HepG2 (cell line): ENCODE results near the gene ENDOG. TPM values are rescaled to one million over a fixed set of nuclear protein-coding genes. Genes with fewer than 3 reads are reported as not detected.

Experiments used
- ATAC-seq: fragments of 200-7000 bp; cut with Tn5 transposase; 3 replicates; pipeline ENCODE4 v1.9.1; 2020; ENCODE audit warnings: mild to moderate bottlenecking, moderate library complexity
- BruUV-seq: library from RNA; stranded (reverse); fragments of 400-500 nt; replicated peaks from 2 replicates; lab custom pipeline; 2021; lab: Mats Ljungman, UMichigan
- CTCF ChIA-PET: fragments of 300-600 bp; formaldehyde crosslinking; extraction: SDS; loops from one replicate; lab custom pipeline; 2021; ENCODE audit warnings: low total read pairs, inconsistent platforms, low intra/inter-chr PET ratio; lab: Yijun Ruan, JAX
- POLR2A ChIA-PET: fragments of 350-600 bp; sonication (Branson Sonifier 250); formaldehyde crosslinking; loops from one replicate; lab custom pipeline; 2020; ENCODE audit warnings: antibody characterized with exemption, inconsistent platforms; lab: Yijun Ruan, JAX
- DNase-seq: peaks from one replicate; pipeline ENCODE4 v3.0.0-alpha.2; 2015; ENCODE audit warnings: low spot score
- FAIRE-seq: peaks from 3 replicates; lab custom pipeline; 2011; peaks lifted over from hg19 to GRCh38; lab: Jason Lieb, UNC
- H2AFZ ChIP-seq: one replicate; pipeline ENCODE4 v1.6.1; 2011; ENCODE audit warnings: low read length, inconsistent platforms
- H3K27ac ChIP-seq: fragments of 300-600 bp; 3 replicates; pipeline ENCODE4 v1.8.0; 2011; ENCODE audit warnings: mixed run types, mild to moderate bottlenecking, mixed read lengths, low read length, inconsistent platforms; ENCODE audit not compliant: insufficient read depth; ENCODE audit errors: extremely low read length
- H3K27me3 ChIP-seq, 2 experiments: fragments of 200-600 bp in 1 of 2; 2 replicates in 1 of 2; 3 replicates in 1 of 2; pipeline versions ENCODE4 v1.6.0 to v1.8.0; 2011; ENCODE audit warnings: low read length in 2 of 2, mild to moderate bottlenecking in 2 of 2, moderate library complexity in 2 of 2, inconsistent platforms in 1 of 2; ENCODE audit not compliant: insufficient read depth in 2 of 2, control insufficient read depth in 1 of 2
- H3K36me3 ChIP-seq, 2 experiments: fragments of 200-600 bp in 1 of 2; replicated peaks in 1 of 2; 2 replicates in 1 of 2; 3 replicates in 1 of 2; pipeline versions ENCODE4 v1.5.1 to v1.8.0; 2011; ENCODE audit warnings: low read length in 2 of 2, inconsistent platforms in 1 of 2; ENCODE audit not compliant: insufficient read depth in 2 of 2, control insufficient read depth in 1 of 2
- H3K4me1 ChIP-seq: 2 replicates; pipeline ENCODE4 v1.5.1; 2012; ENCODE audit warnings: low read length, inconsistent platforms; ENCODE audit not compliant: insufficient read depth
- H3K4me2 ChIP-seq: 2 replicates; pipeline ENCODE4 v1.6.0; 2011; ENCODE audit warnings: low read depth, low read length, inconsistent platforms
- H3K4me3 ChIP-seq, 3 experiments: fragments of 200-600 bp in 1 of 3; sonication (generic), shearing (Covaris generic) in 1 of 3; replicated peaks in 1 of 3; 2 replicates each; pipeline ENCODE4 v1.5.1; 2011 to 2016; ENCODE audit warnings: low read length in 3 of 3, inconsistent platforms in 2 of 3, low read depth in 2 of 3, mild to moderate bottlenecking in 2 of 3, control low read depth in 1 of 3, mixed read lengths in 1 of 3; ENCODE audit not compliant: insufficient read depth in 1 of 3
- H3K79me2 ChIP-seq: one replicate; pipeline ENCODE4 v1.6.1; 2011; ENCODE audit warnings: low read length, inconsistent platforms; ENCODE audit not compliant: insufficient read depth
- H3K9ac ChIP-seq: 2 replicates; pipeline ENCODE4 v1.6.0; 2011; ENCODE audit warnings: mild to moderate bottlenecking, low read depth, low read length, inconsistent platforms; ENCODE audit not compliant: insufficient read depth
- H3K9me3 ChIP-seq: 2 replicates; pipeline ENCODE4 v1.5.1; 2012; ENCODE audit warnings: mild to moderate bottlenecking, low read length
- H4K20me1 ChIP-seq: 2 replicates; pipeline ENCODE4 v1.6.0; 2011; ENCODE audit warnings: inconsistent platforms, mild to moderate bottlenecking, low read length, moderate library complexity; ENCODE audit not compliant: insufficient read depth
- FOXO1 ChIP-seq: sonication (generic); formaldehyde crosslinking; IDR thresholded peaks from 2 replicates; pipeline ENCODE4 v1.4.0; 2020; ENCODE audit warnings: missing genetic modification reagents
- GPBP1L1 ChIP-seq: sonication (generic); formaldehyde crosslinking; IDR thresholded peaks from 2 replicates; pipeline ENCODE4 v1.5.0; 2020; ENCODE audit warnings: mild to moderate bottlenecking, missing genetic modification reagents
- HINFP ChIP-seq: sonication (generic); formaldehyde crosslinking; IDR thresholded peaks from 2 replicates; pipeline ENCODE4 v1.4.0; 2020; ENCODE audit warnings: low read depth, mild to moderate bottlenecking, missing genetic modification reagents
- MED1 ChIP-seq: sonication (generic); formaldehyde crosslinking; IDR thresholded peaks from 2 replicates; pipeline ENCODE4 v1.4.0; 2020; ENCODE audit warnings: missing genetic modification reagents
- MNT ChIP-seq: fragments of 450-650 bp; IDR thresholded peaks from 2 replicates; pipeline ENCODE4 v1.6.1; 2016
- MYC ChIP-seq: sonication (generic); formaldehyde crosslinking; IDR thresholded peaks from 2 replicates; pipeline ENCODE4 v1.9.0; 2021; ENCODE audit warnings: missing genetic modification reagents, borderline replicate concordance
- NFRKB ChIP-seq: fragments of 450-650 bp; IDR thresholded peaks from 2 replicates; pipeline ENCODE4 v1.6.1; 2017
- RBFOX2 ChIP-seq: fragments of 200-400 bp; formaldehyde crosslinking; IDR thresholded peaks from 2 replicates; pipeline ENCODE4 v1.6.1; 2017; ENCODE audit warnings: low read depth, mild to moderate bottlenecking, low read length
- SMYD3 ChIP-seq: sonication (generic); formaldehyde crosslinking; IDR thresholded peaks from 2 replicates; pipeline ENCODE4 v1.8.1; 2023; ENCODE audit warnings: mild to moderate bottlenecking, missing genetic modification reagents
- ZFP90 ChIP-seq: sonication (generic); formaldehyde crosslinking; IDR thresholded peaks from 2 replicates; pipeline ENCODE4 v1.8.0; 2022; ENCODE audit warnings: missing genetic modification reagents, mild to moderate bottlenecking, inconsistent platforms, borderline replicate concordance
- ZMAT3 ChIP-seq: sonication (generic); formaldehyde crosslinking; conservative IDR thresholded peaks from 2 replicates; pipeline ENCODE4 v1.7.0; 2021; ENCODE audit warnings: missing genetic modification reagents
- ZNF275 ChIP-seq: sonication (generic); formaldehyde crosslinking; IDR thresholded peaks from 2 replicates; pipeline ENCODE4 v1.8.0; 2022; ENCODE audit warnings: missing genetic modification reagents, mild to moderate bottlenecking, inconsistent platforms, borderline replicate concordance
- ZNF460 ChIP-seq: sonication (generic); formaldehyde crosslinking; IDR thresholded peaks from 2 replicates; pipeline ENCODE4 v1.5.1; 2020; ENCODE audit warnings: missing genetic modification reagents, mild to moderate bottlenecking, borderline replicate concordance
- ZNF703 ChIP-seq: sonication (generic); formaldehyde crosslinking; IDR thresholded peaks from 2 replicates; pipeline ENCODE4 v1.5.1; 2020; ENCODE audit warnings: missing genetic modification reagents, mild to moderate bottlenecking, moderate library complexity, borderline replicate concordance
- ZNF724P ChIP-seq: sonication (generic); formaldehyde crosslinking; IDR thresholded peaks from 2 replicates; pipeline ENCODE4 v1.8.0; 2022; ENCODE audit warnings: missing genetic modification reagents, borderline replicate concordance
- ZUFSP ChIP-seq: sonication (generic); formaldehyde crosslinking; IDR thresholded peaks from 2 replicates; pipeline ENCODE4 v1.9.0; 2021; ENCODE audit warnings: missing genetic modification reagents, mild to moderate bottlenecking, borderline replicate concordance
- WGBS: methylation state at CpG from one replicate; pipeline ENCODE4 v1.1.6; 2017; ENCODE audit warnings: low lambda C conversion rate; 5-methylcytosine and 5-hydroxymethylcytosine counted together
- in situ Hi-C: cut with HindIII; loops from 2 replicates; pipeline ENCODE4 v1.10.0; 2017; ENCODE audit warnings: low pct_unique_long_range_greater_than_20kb; ENCODE audit not compliant: extremely low pct_ligation_motif_present
- intact Hi-C: fragments of 100-400 bp; cut with micrococcal nuclease; formaldehyde crosslinking; loops from one replicate; pipeline ENCODE4 v1.10.0; 2022; ENCODE audit not compliant: unreplicated experiment
- polyA plus RNA-seq, 8 experiments: library from polyadenylated mRNA; depleted of rRNA in 3 of 8; stranded (reverse) in 7 of 8; unstranded in 1 of 8; fragments of >200 nt; fragmentation: Illumina TruSeq in 4 of 8; extraction: Trizol in 4 of 8; gene quantifications; 2 replicates each; pipeline versions ENCODE4 v1.2.1 to v1.2.3, GENCODE V29; 2011 to 2016; ENCODE audit warnings: low read depth in 4 of 8, missing spikeins in 1 of 8, mixed read lengths in 1 of 8; ENCODE audit not compliant: insufficient read depth in 1 of 8
- total RNA-seq, 5 experiments: library from RNA; depleted of rRNA; stranded (reverse); fragments of >200 nt; fragmentation: Illumina TruSeq; extraction: Trizol; gene quantifications; 2 replicates each; pipeline ENCODE4 v1.2.3, GENCODE V29; 2016; ENCODE audit warnings: low read depth in 1 of 5

ENDOG gene
- total and polyA plus RNA-seq, 2 of the 13 experiments (the other 11 are each of a cell fraction or from before 2014, with no cell fraction given): 26.3 to 28.8 TPM

- peak; percentile 76 for FAIRE-seq
- ATAC-seq: peak; percentile 99
- BruUV-seq: no TSS peak
- Histone ChIP-seq H3K27me3 (no peaks in the 10 kb centered on the region), H3K4me2 (0 out of 2 replicates have a peak overlapping the region, but pooled peaks have one; percentile 29), H3K4me3 (no peak overlapping the region; a peak in 1 of 6 replicates), H3K9me3 (no peaks in the 10 kb centered on the region), H3K9ac (no peak overlapping the region; the same call in 1 of the 2 replicates), H3K27ac (peak overlapping the region; percentile 49), H4K20me1 (no peaks in the 10 kb centered on the region; the same call in 1 of the 2 replicates), H2AFZ (no peak overlapping the region), H3K4me1 (peaks cover 34% of the 10 kb centered on the region), H3K79me2 (peaks cover 44% of the 10 kb centered on the region), H3K36me3 (no peaks in the 10 kb centered on the region; a peak in 1 of 5 replicates)
- in situ Hi-C loops: no loop called here
- intact Hi-C loops: loop anchor here (1.0 to 2.0 kb wide), 2 partner anchors 15 to 65 kb away; no protein-coding TSS in a partner anchor
- POLR2A ChIA-PET: interaction anchor here (0.7 to 1.0 kb wide), 2 partner anchors 14 to 16 kb away, joined by 3 to 4 read pairs; no protein-coding TSS in a partner anchor
- WGBS: 53% methylated on average over 5 of the region's 10 CpGs
- peak; percentile 72 for DNase-seq
- CTCF ChIA-PET: interaction anchor here (0.8 to 3.3 kb wide), 4 partner anchors 12 to 64 kb away, joined by 3 to 54 read pairs (median 11); no protein-coding TSS in a partner anchor
- 0 out of 2 replicates have a peak, but pooled peaks have one; percentile 72 for TF ChIP-seq ZFP90 (CRISPR knock-in tag)
- TF ChIP-seq SMYD3: no peak
- no peak for TF ChIP-seq HINFP (CRISPR knock-in tag)
- no peak for TF ChIP-seq NFRKB
- TF ChIP-seq MYC (CRISPR knock-in tag): peak; percentile 79; the same call in 1 of the 2 replicates
- TF ChIP-seq ZNF275 (CRISPR knock-in tag): no peak
- TF ChIP-seq FOXO1 (CRISPR knock-in tag): 0 out of 2 replicates have a peak, but pooled peaks have one; percentile 53
- peak; percentile 39; the same call in 1 of the 2 replicates for TF ChIP-seq MED1 (CRISPR knock-in tag)
- TF ChIP-seq GPBP1L1 (CRISPR knock-in tag): no peak
- TF ChIP-seq ZNF460: no peak
- TF ChIP-seq ZNF724P: no peak
- TF ChIP-seq RBFOX2: no peak
- TF ChIP-seq ZNF703 (CRISPR knock-in tag): no peak
- TF ChIP-seq MNT: no peak
- TF ChIP-seq ZUFSP (CRISPR knock-in tag): no peak
- no peak for TF ChIP-seq ZMAT3 (CRISPR knock-in tag)
Observed at GRCh38 chr9:128863647-128864046, 45.3 kb downstream of the ENDOG start.
